Measurements from ENCODE around the gene MAD2L1BP.

- TF ChIP-seq YY1 (IDR thresholded peaks at IDR 0.05; ENCODE audit: insufficient read depth, insufficient read length) (no peak), SUZ12 (IDR thresholded peaks at IDR 0.05; ENCODE audit: extremely low read depth, insufficient read depth, insufficient read length) (no peak)
These were observed 21.8 kb upstream of the MAD2L1BP start for GRCh38 chr6:43613721-43614395.

Measured in NT2/D1 (cell line).